ENCODE results near the gene FLAD1. TPM values are rescaled to one million over a fixed set of nuclear protein-coding genes. Genes with fewer than 3 reads are reported as not detected.
A peak's percentile ranks its signal among the peaks of the same experiment; 100 is the strongest.
"Not testable (repeated sequence)": the region's sequence is repeated elsewhere in the genome, so short reads cannot be mapped to it uniquely, and the experiment has no call there.

Gene FLAD1
- total RNA-seq, 1 donor from 2014 or later, result 30.1 TPM

DNA sequence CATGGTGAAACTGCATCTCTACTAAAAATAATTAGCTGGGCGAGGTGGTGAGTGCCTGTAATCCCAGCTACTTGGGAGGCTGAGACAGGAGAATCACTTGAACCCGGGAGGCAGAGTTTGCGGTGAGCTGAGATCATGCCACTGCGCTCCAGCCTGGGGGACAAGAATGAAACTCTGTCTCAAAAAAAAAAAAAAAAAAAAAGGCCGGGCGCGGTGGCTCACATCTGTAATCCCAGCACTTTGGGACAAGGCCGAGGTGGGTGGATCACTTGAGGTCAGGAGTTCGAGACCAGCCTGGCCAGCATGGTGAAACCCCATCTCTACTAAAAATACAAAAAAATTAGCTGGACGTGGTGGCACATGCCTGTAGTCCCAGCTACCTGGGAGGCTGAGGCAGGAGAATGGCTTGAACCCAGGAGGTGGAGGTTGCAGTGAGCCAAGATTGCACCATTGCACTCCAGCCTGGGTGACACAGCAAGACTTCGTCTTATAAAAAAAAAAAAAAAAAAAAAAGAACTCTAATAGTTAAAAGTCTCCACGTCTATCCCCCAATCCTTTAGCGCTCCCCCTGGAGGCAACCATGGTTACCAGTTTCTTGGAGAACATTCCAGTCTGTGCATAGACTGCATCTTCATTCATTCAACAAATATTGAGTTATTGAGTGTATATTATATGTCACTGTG is 12.3 kb downstream of the FLAD1 start:
- intact Hi-C loops (cut with micrococcal nuclease); H3K4me3 ChIP-seq; H3K27ac ChIP-seq (replicated peaks); H3K9me3 ChIP-seq (replicated peaks); DNase-seq; H3K27me3 ChIP-seq (ENCODE audit: low read depth): not testable (repeated sequence)
- Histone ChIP-seq H3K36me3 (peaks cover 16% of the 10 kb centered on the region), H3K4me1 (peaks cover 23% of the 10 kb centered on the region)
- TF ChIP-seq, protein P1, sequence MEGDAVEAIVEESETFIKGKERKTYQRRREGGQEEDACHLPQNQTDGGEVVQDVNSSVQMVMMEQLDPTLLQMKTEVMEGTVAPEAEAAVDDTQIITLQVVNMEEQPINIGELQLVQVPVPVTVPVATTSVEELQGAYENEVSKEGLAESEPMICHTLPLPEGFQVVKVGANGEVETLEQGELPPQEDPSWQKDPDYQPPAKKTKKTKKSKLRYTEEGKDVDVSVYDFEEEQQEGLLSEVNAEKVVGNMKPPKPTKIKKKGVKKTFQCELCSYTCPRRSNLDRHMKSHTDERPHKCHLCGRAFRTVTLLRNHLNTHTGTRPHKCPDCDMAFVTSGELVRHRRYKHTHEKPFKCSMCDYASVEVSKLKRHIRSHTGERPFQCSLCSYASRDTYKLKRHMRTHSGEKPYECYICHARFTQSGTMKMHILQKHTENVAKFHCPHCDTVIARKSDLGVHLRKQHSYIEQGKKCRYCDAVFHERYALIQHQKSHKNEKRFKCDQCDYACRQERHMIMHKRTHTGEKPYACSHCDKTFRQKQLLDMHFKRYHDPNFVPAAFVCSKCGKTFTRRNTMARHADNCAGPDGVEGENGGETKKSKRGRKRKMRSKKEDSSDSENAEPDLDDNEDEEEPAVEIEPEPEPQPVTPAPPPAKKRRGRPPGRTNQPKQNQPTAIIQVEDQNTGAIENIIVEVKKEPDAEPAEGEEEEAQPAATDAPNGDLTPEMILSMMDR (IDR thresholded peaks at IDR 0.05; ENCODE audit: borderline replicate concordance), result peak; percentile 51

DNA sequence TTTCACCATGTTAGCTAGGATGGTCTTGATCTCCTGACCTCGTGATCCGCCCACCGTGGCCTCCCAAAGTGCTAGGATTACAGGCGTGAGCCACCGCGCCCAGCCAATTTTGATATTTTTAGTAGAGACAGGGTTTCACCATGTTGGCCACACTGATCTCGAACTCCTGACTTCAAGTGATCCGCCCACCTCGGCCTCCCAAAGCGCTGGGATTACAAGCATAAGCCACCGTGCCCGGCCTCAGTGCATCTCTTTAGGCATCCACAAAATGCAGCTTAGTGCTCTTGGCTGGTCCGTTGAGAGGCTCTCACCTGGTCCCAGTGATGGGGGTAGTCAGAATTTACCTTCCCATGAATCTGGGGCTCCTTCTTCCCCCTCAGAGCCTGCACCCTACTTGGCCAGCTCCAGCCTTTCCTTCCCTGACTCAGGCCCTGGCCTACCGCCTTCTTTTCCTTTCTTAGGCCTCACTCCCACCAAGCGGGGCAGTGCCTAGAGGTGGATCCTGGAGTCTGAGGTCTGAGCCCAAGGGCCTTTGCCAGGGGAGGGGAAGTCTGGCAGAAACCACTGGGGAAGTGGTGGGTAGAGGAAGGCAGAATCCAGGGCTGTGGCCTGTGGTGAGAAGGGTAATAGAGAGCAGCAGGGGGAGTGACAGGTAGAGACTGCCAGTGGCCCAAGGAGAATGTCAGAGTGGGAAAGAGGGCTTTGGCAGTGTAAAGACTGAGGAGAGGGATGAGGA is 14.0 kb downstream of the FLAD1 start:
- intact Hi-C loops (cut with micrococcal nuclease), result no loop called here
- peaks cover 34% of the 10 kb centered on the region for H3K4me1 ChIP-seq
- TF ChIP-seq, protein P1 (IDR thresholded peaks at IDR 0.05; ENCODE audit: borderline replicate concordance), result no peak

GRCh38 chr1:154998201-154998780 is 15.1 kb downstream of the FLAD1 start:
- no peak overlapping the region for H3K27ac ChIP-seq (replicated peaks)
- peaks cover 41% of the 10 kb centered on the region for H3K4me1 ChIP-seq
- no peaks in the 10 kb centered on the region for H3K9me3 ChIP-seq (replicated peaks)
- H3K27me3 ChIP-seq (ENCODE audit: low read depth), result no peaks in the 10 kb centered on the region
- intact Hi-C loops (cut with micrococcal nuclease), result no loop called here
- DNase-seq, result no peak
- H3K36me3 ChIP-seq, result no peaks in the 10 kb centered on the region
- TF ChIP-seq, protein P1 (IDR thresholded peaks at IDR 0.05; ENCODE audit: borderline replicate concordance), result no peak
- no peak overlapping the region for H3K4me3 ChIP-seq

More for the DNA sequence above, 14.0 kb downstream of the FLAD1 start:
- Histone ChIP-seq H3K27ac (replicated peaks) (no peak overlapping the region), H3K9me3 (replicated peaks) (no peaks in the 10 kb centered on the region), H3K27me3 (ENCODE audit: low read depth) (no peaks in the 10 kb centered on the region), H3K36me3 (peaks cover 5% of the 10 kb centered on the region), H3K4me3 (no peak overlapping the region)
- no peak for DNase-seq

GRCh38 chr1:154998818-154999570 is 15.8 kb downstream of the FLAD1 start:
- no peaks in the 10 kb centered on the region for H3K27me3 ChIP-seq (ENCODE audit: low read depth)
- peaks cover 48% of the 10 kb centered on the region for H3K4me1 ChIP-seq
- peak overlapping the region; percentile 95 for H3K4me3 ChIP-seq
- TF ChIP-seq, protein P1 (IDR thresholded peaks at IDR 0.05; ENCODE audit: borderline replicate concordance), result peak; percentile 84
- intact Hi-C loops (cut with micrococcal nuclease), result no loop called here
- peak overlapping the region; percentile 95 for H3K27ac ChIP-seq (replicated peaks)
- peak; percentile 72 for DNase-seq
- no peaks in the 10 kb centered on the region for H3K36me3 ChIP-seq
- no peaks in the 10 kb centered on the region for H3K9me3 ChIP-seq (replicated peaks)
